ENCODE data around the gene PARG.
"Not testable (repeated sequence)": the region's sequence is repeated elsewhere in the genome, so short reads cannot be mapped to it uniquely, and the experiment has no call there.

- TF ChIP-seq CTCF (IDR thresholded peaks at IDR 0.05; ENCODE audit: insufficient read depth, low read length, poor library complexity, severe bottlenecking); EZH2phosphoT487 (conservative IDR thresholded peaks at IDR 0.05; ENCODE audit: low read length): not testable (repeated sequence)
Measured at GRCh38 chr10:49899999-49900398, 41.8 kb downstream of the PARG start.
